ENCODE measurements around the gene OTULIN.

Gene OTULIN

DNA sequence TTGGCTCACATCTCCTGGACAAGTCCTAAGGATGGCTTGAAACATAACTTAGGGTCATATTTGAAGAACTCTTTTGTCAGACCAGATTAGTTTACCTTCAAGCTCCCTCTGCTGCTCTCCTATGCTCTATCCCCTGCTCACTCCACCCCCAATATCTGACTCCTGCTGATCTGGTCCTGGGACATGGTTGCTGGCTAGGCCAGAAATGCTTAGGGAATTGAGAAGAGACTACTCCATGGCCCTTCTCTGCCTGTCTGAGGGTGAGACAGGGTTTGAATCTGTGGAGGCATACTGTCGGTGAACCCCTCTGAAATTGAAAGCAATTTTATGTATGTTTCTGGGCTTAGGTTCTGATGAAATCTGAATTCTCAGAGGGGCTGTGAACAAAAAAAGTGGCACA is 3.3 kb downstream of the OTULIN start:
- Histone ChIP-seq H3K27ac (ENCODE audit: low read length) (no peak overlapping the region), H3K36me3 (ENCODE audit: control insufficient read depth, insufficient read depth, low read length) (no peaks in the 10 kb centered on the region), H3K4me3 (ENCODE audit: low read length) (no peak overlapping the region), H3K9me3 (ENCODE audit: control insufficient read depth, insufficient read depth, low read length) (no peaks in the 10 kb centered on the region), H3K4me1 (ENCODE audit: control insufficient read depth, insufficient read depth, low read length) (0 out of 2 replicates have a peak, but pooled peaks cover 1% of the 10 kb centered on the region), H3K27me3 (ENCODE audit: control insufficient read depth, insufficient read depth, low read length) (no peaks in the 10 kb centered on the region; the same call in 1 of the 2 replicates)
- no peak for DNase-seq (ENCODE audit: low read depth, low spot score)
- WGBS (ENCODE audit: insufficient coverage, insufficient read length): no CpG with 5 or more reads among the region's 1 CpG

DNA sequence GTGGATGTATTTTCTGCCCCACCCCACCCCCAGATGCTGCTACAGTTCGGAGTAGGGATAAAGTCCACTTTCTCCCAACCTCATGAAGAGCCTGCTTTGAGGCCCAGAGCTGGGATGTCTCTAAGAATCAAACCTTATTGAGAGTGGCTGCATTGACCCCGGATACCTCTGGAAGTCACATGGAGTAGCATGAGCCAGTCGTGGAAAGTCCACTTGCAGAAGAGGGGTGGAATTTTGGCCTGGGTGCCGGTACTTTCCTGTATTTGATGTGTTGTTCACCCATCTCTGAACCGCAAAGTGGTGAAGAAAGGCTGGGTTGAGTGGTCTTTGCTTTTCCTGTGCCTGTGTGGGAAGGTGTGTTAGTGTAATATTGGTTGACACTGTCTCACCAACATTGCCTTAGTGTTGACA is 3.7 kb downstream of the OTULIN start:
- Histone ChIP-seq H3K9me3 (ENCODE audit: control insufficient read depth, insufficient read depth, low read length) (no peaks in the 10 kb centered on the region), H3K4me1 (ENCODE audit: control insufficient read depth, insufficient read depth, low read length) (0 out of 2 replicates have a peak, but pooled peaks cover 1% of the 10 kb centered on the region), H3K27me3 (ENCODE audit: control insufficient read depth, insufficient read depth, low read length) (no peaks in the 10 kb centered on the region; the same call in 1 of the 2 replicates), H3K36me3 (ENCODE audit: control insufficient read depth, insufficient read depth, low read length) (no peaks in the 10 kb centered on the region), H3K4me3 (ENCODE audit: low read length) (no peak overlapping the region), H3K27ac (ENCODE audit: low read length) (no peak overlapping the region)
- DNase-seq (ENCODE audit: low read depth, low spot score): no peak
- WGBS (ENCODE audit: insufficient coverage, insufficient read length): no CpG with 5 or more reads among the region's 5 CpGs

DNA sequence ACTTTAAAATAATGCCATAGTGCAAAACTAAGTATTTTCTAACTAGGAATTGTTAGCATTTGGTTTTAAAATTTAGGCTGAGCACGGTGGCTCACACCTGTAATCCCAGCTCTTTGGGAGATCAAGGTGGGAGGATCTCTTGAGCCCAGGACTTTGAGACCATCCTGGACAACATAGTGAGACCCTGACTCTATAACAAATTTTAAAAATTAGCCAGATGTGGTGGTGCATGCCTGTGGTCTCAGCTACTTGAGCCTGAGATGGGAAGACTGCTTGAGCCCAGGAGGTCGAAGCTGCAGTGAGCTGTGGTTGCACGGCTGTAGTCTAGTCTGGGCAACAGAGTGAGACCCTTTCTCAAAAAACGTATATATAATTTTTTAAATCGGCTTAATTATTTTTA is 4.9 kb downstream of the OTULIN start:
- Histone ChIP-seq H3K4me1 (ENCODE audit: control insufficient read depth, insufficient read depth, low read length) (peaks cover 3% of the 10 kb centered on the region; the same call in 1 of the 2 replicates), H3K9me3 (ENCODE audit: control insufficient read depth, insufficient read depth, low read length) (no peaks in the 10 kb centered on the region), H3K36me3 (ENCODE audit: control insufficient read depth, insufficient read depth, low read length) (no peaks in the 10 kb centered on the region), H3K4me3 (ENCODE audit: low read length) (no peak overlapping the region), H3K27ac (ENCODE audit: low read length) (no peak overlapping the region), H3K27me3 (ENCODE audit: control insufficient read depth, insufficient read depth, low read length) (no peaks in the 10 kb centered on the region; the same call in 1 of the 2 replicates)
- DNase-seq (ENCODE audit: low read depth, low spot score): no peak
- WGBS (ENCODE audit: insufficient coverage, insufficient read length): no CpG with 5 or more reads among the region's 5 CpGs

DNA sequence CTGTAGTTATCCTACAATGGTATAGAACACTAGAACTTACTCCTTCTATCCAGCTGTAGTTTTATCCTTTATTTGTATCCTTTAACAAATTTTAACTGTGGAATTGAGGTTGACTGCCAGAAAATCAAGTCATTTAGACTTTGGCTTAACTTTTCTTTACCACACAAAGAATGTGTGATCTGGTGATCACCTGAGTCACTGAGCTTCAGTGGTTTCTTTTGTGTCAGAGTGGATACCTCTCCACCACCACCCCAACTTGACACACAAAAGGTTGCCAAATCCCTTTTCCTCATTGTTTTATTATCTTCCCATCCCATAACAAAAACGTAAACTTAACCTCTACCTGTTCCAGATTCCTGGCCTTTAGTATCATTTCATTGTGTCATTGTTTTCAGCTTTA is 5.5 kb downstream of the OTULIN start:
- Histone ChIP-seq H3K4me1 (ENCODE audit: control insufficient read depth, insufficient read depth, low read length) (peaks cover 3% of the 10 kb centered on the region; the same call in 1 of the 2 replicates), H3K27me3 (ENCODE audit: control insufficient read depth, insufficient read depth, low read length) (no peaks in the 10 kb centered on the region; the same call in 1 of the 2 replicates), H3K4me3 (ENCODE audit: low read length) (no peak overlapping the region), H3K36me3 (ENCODE audit: control insufficient read depth, insufficient read depth, low read length) (no peaks in the 10 kb centered on the region), H3K9me3 (ENCODE audit: control insufficient read depth, insufficient read depth, low read length) (no peaks in the 10 kb centered on the region), H3K27ac (ENCODE audit: low read length) (no peak overlapping the region)
- WGBS (ENCODE audit: insufficient coverage, insufficient read length): 100% methylated on average over 1 of the region's 1 CpG
- DNase-seq (ENCODE audit: low read depth, low spot score): no peak

DNA sequence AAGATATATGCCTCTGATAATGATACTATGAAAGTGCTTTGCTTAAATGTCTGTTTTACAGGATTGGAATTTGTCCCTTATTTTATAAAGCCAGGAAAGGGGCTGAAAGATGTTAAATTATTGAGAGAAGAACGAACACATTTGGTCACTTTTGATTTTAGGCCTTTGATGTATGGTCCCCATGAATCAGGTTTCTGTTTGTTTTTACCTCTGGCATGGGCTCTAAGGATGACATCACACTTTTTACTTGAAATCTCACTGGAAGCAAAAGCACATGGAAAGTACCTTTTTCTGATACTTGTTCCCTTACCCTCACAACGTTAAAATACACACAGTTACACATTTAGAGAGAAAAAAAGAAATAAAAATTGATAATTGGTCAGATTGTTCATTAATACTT is 6.9 kb downstream of the OTULIN start:
- peaks cover 3% of the 10 kb centered on the region; the same call in 1 of the 2 replicates for H3K4me1 ChIP-seq (ENCODE audit: control insufficient read depth, insufficient read depth, low read length)
- H3K4me3 ChIP-seq (ENCODE audit: low read length): no peak overlapping the region
- no peak for DNase-seq (ENCODE audit: low read depth, low spot score)
- no peak overlapping the region for H3K27ac ChIP-seq (ENCODE audit: low read length)
- no peaks in the 10 kb centered on the region for H3K27me3 ChIP-seq (ENCODE audit: control insufficient read depth, insufficient read depth, low read length)
- H3K36me3 ChIP-seq (ENCODE audit: control insufficient read depth, insufficient read depth, low read length): no peaks in the 10 kb centered on the region
- WGBS (ENCODE audit: insufficient coverage, insufficient read length): no CpG with 5 or more reads among the region's 2 CpGs
- no peaks in the 10 kb centered on the region for H3K9me3 ChIP-seq (ENCODE audit: control insufficient read depth, insufficient read depth, low read length)

DNA sequence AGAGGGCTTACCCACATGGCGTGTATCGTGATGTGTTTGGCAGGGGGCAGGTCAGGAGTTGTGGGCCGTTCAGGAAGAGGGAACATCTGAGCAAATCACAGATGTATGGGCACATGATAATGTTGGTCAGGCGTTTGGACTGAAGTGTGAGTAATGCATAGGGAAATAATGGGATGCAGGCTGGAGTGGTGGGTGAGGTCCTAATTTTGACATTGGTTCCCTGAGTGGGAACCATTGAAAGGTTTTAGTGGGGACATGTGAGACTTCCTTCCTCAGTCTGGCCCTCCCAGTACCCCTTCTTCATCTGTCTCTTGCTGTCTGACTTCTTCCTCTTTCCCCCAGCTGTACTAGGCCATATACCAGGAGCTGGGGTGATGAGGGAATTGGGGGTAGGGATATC is 7.6 kb downstream of the OTULIN start:
- WGBS (ENCODE audit: insufficient coverage, insufficient read length): no CpG with 5 or more reads among the region's 4 CpGs
- Histone ChIP-seq H3K4me1 (ENCODE audit: control insufficient read depth, insufficient read depth, low read length) (peaks cover 3% of the 10 kb centered on the region; the same call in 1 of the 2 replicates), H3K9me3 (ENCODE audit: control insufficient read depth, insufficient read depth, low read length) (no peaks in the 10 kb centered on the region), H3K27me3 (ENCODE audit: control insufficient read depth, insufficient read depth, low read length) (no peaks in the 10 kb centered on the region), H3K4me3 (ENCODE audit: low read length) (no peak overlapping the region), H3K27ac (ENCODE audit: low read length) (no peak overlapping the region), H3K36me3 (ENCODE audit: control insufficient read depth, insufficient read depth, low read length) (no peaks in the 10 kb centered on the region)
- DNase-seq (ENCODE audit: low read depth, low spot score): no peak

DNA sequence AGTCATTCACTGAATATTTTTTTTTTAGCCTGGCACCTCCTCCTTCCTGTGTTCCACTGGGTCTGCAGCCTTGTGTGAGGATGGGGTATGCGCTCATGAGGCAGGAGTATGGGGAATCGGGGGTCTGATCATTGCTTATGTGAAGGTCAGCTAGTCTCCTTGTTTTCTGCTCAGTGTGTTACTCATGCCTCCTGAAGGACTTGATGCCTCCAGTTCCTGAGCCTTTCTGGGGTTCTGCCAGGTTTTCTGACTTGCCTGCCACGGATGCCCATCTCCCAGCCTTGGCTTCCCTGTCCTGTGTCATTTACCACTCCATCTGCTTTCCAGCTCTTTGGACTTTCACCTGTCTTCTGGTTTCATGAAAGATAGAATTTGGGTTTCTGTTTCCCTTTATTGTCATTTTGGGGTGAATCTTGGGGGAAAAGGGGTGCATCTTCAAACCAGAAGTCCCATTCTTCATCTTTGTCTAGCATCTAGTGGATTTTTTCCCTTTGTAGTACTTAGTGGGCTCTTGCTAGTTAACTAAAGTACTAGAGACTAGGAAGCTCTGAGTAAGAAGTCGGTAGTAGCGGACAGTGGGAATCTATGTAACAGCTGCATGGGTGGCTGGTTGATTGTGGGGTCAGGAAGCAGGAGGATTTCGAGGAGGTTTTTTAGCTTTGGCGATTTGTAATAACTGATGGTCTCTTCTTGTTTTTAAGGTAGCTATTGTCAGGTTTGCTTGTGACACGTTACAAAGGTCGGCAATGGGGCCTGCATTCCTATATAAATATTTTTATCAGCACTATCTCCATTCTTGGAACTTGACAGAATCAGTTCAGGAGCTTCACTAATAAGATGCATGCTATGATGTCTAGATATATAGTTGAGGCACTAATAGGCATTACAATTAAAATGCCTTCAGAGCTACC is 8.2 kb downstream of the OTULIN start:
- Histone ChIP-seq H3K4me3 (ENCODE audit: low read length) (no peak overlapping the region), H3K27ac (ENCODE audit: low read length) (no peak overlapping the region), H3K9me3 (ENCODE audit: control insufficient read depth, insufficient read depth, low read length) (no peaks in the 10 kb centered on the region), H3K36me3 (ENCODE audit: control insufficient read depth, insufficient read depth, low read length) (no peaks in the 10 kb centered on the region), H3K27me3 (ENCODE audit: control insufficient read depth, insufficient read depth, low read length) (no peaks in the 10 kb centered on the region), H3K4me1 (ENCODE audit: control insufficient read depth, insufficient read depth, low read length) (peaks cover 3% of the 10 kb centered on the region; the same call in 1 of the 2 replicates)
- WGBS (ENCODE audit: insufficient coverage, insufficient read length): no CpG with 5 or more reads among the region's 9 CpGs
- no peak for DNase-seq (ENCODE audit: low read depth, low spot score)

DNA sequence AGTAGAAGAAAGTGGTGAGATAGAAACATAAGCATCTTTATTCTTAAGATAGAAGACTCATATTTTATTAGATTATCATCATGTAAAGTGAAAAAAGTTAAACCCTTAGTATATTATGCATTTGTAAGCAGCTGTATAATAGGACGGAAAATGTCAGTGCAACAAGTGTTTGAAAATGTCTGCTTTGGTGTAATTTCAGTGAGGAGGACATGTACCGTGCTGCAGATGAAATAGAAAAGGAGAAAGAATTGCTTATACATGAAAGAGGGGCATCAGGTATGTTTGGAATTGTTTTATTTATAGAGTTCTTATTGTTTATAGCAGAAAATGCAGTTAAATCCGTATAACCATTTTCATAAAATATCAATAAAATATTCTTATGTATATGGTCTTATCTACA is 8.9 kb downstream of the OTULIN start:
- Histone ChIP-seq H3K27ac (ENCODE audit: low read length) (no peak overlapping the region), H3K36me3 (ENCODE audit: control insufficient read depth, insufficient read depth, low read length) (no peaks in the 10 kb centered on the region), H3K9me3 (ENCODE audit: control insufficient read depth, insufficient read depth, low read length) (no peaks in the 10 kb centered on the region), H3K27me3 (ENCODE audit: control insufficient read depth, insufficient read depth, low read length) (no peaks in the 10 kb centered on the region), H3K4me3 (ENCODE audit: low read length) (no peak overlapping the region), H3K4me1 (ENCODE audit: control insufficient read depth, insufficient read depth, low read length) (peaks cover 3% of the 10 kb centered on the region; the same call in 1 of the 2 replicates)
- DNase-seq (ENCODE audit: low read depth, low spot score): no peak
- no CpG with 5 or more reads among the region's 3 CpGs for WGBS (ENCODE audit: insufficient coverage, insufficient read length)

DNA sequence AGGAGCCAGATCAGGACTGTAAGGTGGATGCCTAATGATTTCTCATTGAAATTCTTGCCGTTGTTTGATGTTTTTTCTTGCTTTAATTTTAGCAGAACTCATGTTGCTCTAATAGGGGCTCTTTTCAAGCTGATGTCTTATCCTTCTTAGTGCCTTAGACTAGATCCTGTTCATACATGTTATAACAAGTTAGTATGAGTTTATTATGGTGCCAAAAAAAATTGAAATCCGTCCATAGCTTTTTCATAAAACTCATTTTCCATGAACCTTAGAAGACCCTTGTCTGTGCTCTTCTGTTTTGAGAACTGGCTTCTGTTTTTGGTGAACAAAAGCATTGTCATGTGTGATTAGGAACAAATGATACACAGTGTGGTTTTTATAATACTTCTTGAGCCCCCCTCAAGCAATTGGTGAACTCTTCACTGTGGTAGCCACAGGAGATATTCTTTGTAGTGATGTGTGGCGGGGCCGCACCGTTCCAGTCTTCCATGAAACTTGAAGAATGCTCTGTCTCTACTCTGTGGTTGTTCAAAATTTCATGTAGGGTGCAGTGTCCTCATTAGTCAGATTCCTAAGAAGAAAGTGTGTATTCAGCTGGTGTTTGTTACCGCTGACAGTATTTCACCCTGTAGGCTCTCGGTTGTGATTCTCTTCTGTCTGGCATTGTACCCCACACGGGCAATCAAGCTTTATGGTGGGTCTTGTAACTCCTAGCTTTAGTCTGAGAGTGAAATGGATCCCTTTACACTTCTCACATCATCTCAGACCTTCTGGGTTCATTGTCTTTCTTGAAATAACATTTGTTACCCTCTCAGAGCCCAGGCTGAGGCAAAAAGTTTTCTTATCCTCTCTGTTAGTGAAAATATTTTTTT is 10.7 kb downstream of the OTULIN start:
- WGBS (ENCODE audit: insufficient coverage, insufficient read length): no CpG with 5 or more reads among the region's 8 CpGs
- no peaks in the 10 kb centered on the region for H3K27me3 ChIP-seq (ENCODE audit: control insufficient read depth, insufficient read depth, low read length)
- no peak overlapping the region for H3K4me3 ChIP-seq (ENCODE audit: low read length)
- no peak for DNase-seq (ENCODE audit: low read depth, low spot score)
- no peaks in the 10 kb centered on the region for H3K9me3 ChIP-seq (ENCODE audit: control insufficient read depth, insufficient read depth, low read length)
- H3K27ac ChIP-seq (ENCODE audit: low read length): no peak overlapping the region
- peaks cover 3% of the 10 kb centered on the region; the same call in 1 of the 2 replicates for H3K4me1 ChIP-seq (ENCODE audit: control insufficient read depth, insufficient read depth, low read length)
- no peaks in the 10 kb centered on the region for H3K36me3 ChIP-seq (ENCODE audit: control insufficient read depth, insufficient read depth, low read length)

DNA sequence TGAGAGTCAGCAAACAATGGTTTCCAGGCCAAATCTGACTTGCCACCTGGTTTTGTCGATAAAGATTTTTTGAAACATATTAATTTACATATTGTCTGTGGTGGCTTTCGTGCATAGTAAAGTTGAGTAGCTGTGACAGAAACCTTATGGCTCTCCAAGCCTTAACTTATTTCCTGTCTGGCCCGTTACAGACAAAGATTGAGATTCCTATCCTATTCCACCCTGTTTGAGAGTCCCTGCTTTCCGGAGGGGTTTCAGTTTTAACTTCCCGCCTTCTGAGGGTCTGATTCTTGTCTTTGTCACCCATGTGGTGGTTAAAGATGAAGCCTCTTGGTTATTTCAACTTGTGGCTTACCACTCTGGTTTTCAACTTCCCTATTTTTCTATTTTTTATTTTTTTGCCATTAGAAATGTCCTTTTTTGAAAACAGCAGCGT is 11.4 kb downstream of the OTULIN start:
- Histone ChIP-seq H3K9me3 (ENCODE audit: control insufficient read depth, insufficient read depth, low read length) (no peaks in the 10 kb centered on the region), H3K27ac (ENCODE audit: low read length) (no peak overlapping the region), H3K36me3 (ENCODE audit: control insufficient read depth, insufficient read depth, low read length) (no peaks in the 10 kb centered on the region), H3K4me3 (ENCODE audit: low read length) (no peak overlapping the region), H3K4me1 (ENCODE audit: control insufficient read depth, insufficient read depth, low read length) (peaks cover 3% of the 10 kb centered on the region; the same call in 1 of the 2 replicates), H3K27me3 (ENCODE audit: control insufficient read depth, insufficient read depth, low read length) (no peaks in the 10 kb centered on the region)
- no CpG with 5 or more reads among the region's 6 CpGs for WGBS (ENCODE audit: insufficient coverage, insufficient read length)
- no peak for DNase-seq (ENCODE audit: low read depth, low spot score)
